ENCODE results near the gene PTTG1IP2.

PTTG1IP2 gene

DNA sequence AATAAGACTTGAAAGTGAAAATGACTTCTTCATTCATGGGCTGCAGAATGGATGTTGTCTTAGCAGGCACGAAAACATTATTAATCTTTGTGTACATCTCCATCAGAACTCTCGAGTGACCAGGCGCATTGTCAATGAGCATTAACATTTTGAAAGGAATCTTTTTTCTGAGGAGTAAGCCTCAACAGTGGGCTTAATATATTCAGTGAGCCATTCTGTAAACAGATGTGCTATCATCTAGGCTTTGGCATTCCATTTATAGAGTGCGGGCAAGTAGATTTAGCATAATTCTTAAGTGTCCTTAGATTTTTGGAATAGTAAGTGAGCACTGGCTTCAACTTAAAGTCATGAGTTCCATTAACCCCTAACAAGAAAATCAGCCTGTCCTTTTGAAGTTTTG is 33.1 kb downstream of the PTTG1IP2 start:
- no peak for TF ChIP-seq ZFX (IDR thresholded peaks at IDR 0.05; ENCODE audit: borderline replicate concordance)
- TF ChIP-seq, protein P1, sequence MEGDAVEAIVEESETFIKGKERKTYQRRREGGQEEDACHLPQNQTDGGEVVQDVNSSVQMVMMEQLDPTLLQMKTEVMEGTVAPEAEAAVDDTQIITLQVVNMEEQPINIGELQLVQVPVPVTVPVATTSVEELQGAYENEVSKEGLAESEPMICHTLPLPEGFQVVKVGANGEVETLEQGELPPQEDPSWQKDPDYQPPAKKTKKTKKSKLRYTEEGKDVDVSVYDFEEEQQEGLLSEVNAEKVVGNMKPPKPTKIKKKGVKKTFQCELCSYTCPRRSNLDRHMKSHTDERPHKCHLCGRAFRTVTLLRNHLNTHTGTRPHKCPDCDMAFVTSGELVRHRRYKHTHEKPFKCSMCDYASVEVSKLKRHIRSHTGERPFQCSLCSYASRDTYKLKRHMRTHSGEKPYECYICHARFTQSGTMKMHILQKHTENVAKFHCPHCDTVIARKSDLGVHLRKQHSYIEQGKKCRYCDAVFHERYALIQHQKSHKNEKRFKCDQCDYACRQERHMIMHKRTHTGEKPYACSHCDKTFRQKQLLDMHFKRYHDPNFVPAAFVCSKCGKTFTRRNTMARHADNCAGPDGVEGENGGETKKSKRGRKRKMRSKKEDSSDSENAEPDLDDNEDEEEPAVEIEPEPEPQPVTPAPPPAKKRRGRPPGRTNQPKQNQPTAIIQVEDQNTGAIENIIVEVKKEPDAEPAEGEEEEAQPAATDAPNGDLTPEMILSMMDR (IDR thresholded peaks at IDR 0.05): no peak
- no peak overlapping the region for H3K27ac ChIP-seq

DNA sequence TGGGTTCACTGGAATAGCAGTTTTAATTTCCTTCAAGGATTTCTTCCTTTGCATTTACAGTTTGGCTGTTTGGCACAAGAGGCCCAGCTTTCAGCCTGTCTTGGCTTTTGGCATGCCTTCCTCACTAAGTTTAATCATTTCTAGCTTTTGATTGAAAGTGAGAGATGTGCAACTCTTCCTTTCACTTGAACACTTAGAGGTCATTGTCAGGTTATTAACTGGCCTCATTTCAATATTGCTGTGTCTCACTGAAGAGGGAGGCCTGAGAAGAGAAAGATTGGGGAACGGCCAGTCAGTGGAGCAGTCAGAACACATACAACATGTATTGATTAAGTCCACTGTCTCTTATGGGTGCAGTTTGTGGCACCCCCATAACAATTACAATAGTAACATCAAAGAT is 33.9 kb downstream of the PTTG1IP2 start:
- TF ChIP-seq ZFX (IDR thresholded peaks at IDR 0.05; ENCODE audit: borderline replicate concordance): no peak
- TF ChIP-seq, protein P1 (IDR thresholded peaks at IDR 0.05): no peak
- H3K27ac ChIP-seq: no peak overlapping the region

DNA sequence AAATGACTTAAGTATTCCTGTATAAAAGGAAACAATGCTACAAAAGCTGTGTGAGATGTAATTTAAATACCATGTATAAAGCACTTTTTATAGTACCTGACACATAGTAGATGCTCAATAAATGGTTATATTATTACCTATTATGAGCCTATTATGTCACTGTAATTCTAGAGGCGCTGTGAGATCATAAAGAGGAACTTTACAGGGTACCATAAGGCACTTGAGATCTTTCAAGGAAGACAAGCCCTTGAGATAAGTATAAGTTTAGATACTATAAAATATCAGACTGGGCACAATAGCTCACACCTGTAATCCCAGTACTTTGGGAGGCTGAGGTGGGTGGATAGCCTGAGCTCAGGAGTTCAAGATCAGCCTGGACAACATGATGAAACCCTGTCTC is 38.3 kb downstream of the PTTG1IP2 start:
- H3K27ac ChIP-seq: no peak overlapping the region
- TF ChIP-seq ZFX (IDR thresholded peaks at IDR 0.05; ENCODE audit: borderline replicate concordance): no peak
- TF ChIP-seq, protein P1 (IDR thresholded peaks at IDR 0.05): no peak

DNA sequence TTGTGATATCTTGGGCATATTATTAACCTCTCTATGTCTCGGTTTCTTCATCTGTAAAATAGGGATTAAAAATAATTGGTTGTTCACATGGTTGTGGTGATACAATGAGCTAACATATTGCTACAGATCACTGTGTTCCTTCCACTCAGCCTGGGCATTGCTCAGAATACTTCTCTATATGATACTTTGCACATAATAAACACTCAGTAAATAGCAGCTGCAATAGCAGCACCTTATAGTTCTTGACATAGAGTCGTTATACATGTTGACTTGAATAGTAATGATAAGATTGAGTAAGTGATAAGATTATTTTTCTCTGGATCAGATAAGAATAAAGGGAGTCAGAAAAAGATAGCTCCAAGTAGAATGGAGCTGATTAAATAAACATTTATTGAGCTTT is 42.3 kb downstream of the PTTG1IP2 start:
- TF ChIP-seq, protein P1 (IDR thresholded peaks at IDR 0.05): no peak
- TF ChIP-seq ZFX (IDR thresholded peaks at IDR 0.05; ENCODE audit: borderline replicate concordance): no peak
- no peak overlapping the region for H3K27ac ChIP-seq

DNA sequence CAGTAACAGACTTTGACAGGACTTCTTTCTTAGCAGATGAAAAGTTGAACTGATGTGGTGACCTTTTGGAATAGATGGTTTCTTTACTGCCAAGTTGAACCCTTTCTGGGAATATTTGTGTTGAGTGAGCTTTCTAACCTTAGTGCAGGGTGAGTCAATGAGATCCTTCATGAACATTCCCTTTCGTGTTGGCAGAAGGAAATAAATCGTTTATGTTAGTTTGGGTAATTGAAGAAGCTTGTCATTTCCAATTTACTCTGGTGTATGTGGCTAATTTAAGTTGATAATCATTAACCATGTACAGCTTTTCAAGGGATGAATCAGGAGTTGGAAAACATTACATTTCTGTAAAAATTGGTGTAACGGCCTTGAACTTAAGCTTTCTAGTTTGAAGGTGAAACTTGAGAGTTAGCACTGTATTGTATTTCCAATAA is 43.4 kb downstream of the PTTG1IP2 start:
- H3K27ac ChIP-seq: no peak overlapping the region
- TF ChIP-seq, protein P1 (IDR thresholded peaks at IDR 0.05): no peak
- no peak for TF ChIP-seq ZFX (IDR thresholded peaks at IDR 0.05; ENCODE audit: borderline replicate concordance)

DNA sequence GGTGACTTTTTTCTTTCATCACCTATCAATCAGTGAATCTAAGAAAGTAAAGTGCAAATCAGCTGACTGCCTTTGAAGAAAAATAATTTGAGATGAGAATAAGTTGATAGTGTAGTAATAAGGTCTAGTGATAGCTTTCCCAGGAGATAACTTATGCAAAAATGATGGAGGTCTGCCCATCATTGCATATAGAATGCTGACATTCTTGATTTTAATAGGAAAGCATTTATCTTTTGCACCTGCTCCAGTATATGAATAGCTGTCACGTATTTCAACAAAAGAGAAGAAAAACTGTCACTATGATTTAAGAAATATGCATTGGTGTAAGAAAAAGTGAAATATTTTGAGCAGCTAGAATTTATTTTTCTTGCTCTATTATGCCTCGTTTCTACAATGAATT is 46.8 kb downstream of the PTTG1IP2 start:
- TF ChIP-seq, protein P1 (IDR thresholded peaks at IDR 0.05): no peak
- no peak for TF ChIP-seq ZFX (IDR thresholded peaks at IDR 0.05; ENCODE audit: borderline replicate concordance)
- no peak overlapping the region for H3K27ac ChIP-seq

DNA sequence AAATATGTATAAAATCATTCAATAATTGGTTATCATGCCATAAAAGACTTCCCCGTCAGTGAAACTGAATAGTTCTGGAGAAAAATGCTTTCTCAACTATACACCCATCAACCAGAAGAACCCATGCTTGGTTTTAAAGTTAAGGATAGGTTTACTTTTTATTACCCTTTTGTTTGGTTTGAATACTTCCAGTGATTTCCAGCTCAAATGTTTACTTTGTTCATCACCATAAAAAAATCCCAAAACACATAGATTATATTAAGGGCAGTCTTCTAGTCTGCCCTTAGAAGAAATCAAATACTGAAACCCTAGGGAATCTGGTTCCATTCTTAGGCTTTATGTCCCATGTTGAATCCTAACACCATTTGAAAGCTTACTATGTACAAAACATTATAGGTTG is 49.2 kb downstream of the PTTG1IP2 start:
- H3K27ac ChIP-seq: no peak overlapping the region
- TF ChIP-seq, protein P1 (IDR thresholded peaks at IDR 0.05): no peak
- TF ChIP-seq ZFX (IDR thresholded peaks at IDR 0.05; ENCODE audit: borderline replicate concordance): no peak
